ENCODE data around the gene NDUFAF4. TPM values are rescaled to one million over a fixed set of nuclear protein-coding genes. Genes with fewer than 3 reads are reported as not detected.

Gene NDUFAF4
- total RNA-seq, 2 donors from 2014 or later = 57.9 to 103 TPM

DNA sequence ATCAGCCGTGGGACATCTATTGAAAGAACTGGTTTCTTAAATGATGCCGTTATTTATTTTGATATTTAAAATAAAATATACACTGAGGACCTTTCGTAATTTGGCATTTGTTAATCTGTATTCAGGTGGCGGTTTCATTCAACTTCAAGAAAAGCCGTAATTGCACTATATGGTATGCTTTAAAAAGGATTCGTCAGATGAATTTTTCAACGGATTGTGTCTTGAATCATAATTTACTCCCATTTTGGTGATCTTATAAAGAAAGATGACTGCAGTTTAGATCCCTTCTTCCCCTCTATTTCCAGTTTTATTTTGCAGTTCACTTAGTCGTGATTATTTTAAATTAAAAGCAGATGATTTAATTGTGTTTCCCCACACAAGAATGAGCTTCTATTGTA is 27.6 kb upstream of the NDUFAF4 start:
- no peak for DNase-seq (ENCODE audit: low spot score)
- no peak for TF ChIP-seq CTCF (IDR thresholded peaks at IDR 0.05)
- Histone ChIP-seq H3K36me3 (no peaks in the 10 kb centered on the region), H3K27ac (peak overlapping the region in 1 of 2 donors; percentile 90), H3K4me1 (peaks cover 0 to 13% of the 10 kb centered on the region in 2 donors), H3K4me3 (peak overlapping the region; percentile 45 to 58), H3K9me3 (no peaks in the 10 kb centered on the region), H3K27me3 (no peaks in the 10 kb centered on the region)

- H3K4me1 ChIP-seq = peaks cover 0 to 13% of the 10 kb centered on the region in 2 donors
- DNase-seq (ENCODE audit: low spot score) = peak; percentile 59
- H3K9me3 ChIP-seq = no peaks in the 10 kb centered on the region
- TF ChIP-seq CTCF (IDR thresholded peaks at IDR 0.05) = no peak
- peak overlapping the region; percentile 45 to 58 for H3K4me3 ChIP-seq
- peak overlapping the region; percentile 81 to 90 for H3K27ac ChIP-seq
- H3K36me3 ChIP-seq = no peaks in the 10 kb centered on the region
- no peaks in the 10 kb centered on the region for H3K27me3 ChIP-seq
These were observed 26.3 kb upstream of the NDUFAF4 start for GRCh38 chr6:96923871-96924493.

GRCh38 chr6:96923400-96923799 is 25.7 kb upstream of the NDUFAF4 start:
- no peaks in the 10 kb centered on the region for H3K9me3 ChIP-seq
- TF ChIP-seq CTCF (IDR thresholded peaks at IDR 0.05) = no peak
- H3K4me3 ChIP-seq = no peak overlapping the region
- no peak for DNase-seq (ENCODE audit: low spot score)
- no peaks in the 10 kb centered on the region for H3K36me3 ChIP-seq
- H3K27ac ChIP-seq = peak overlapping the region; percentile 81 to 90
- H3K4me1 ChIP-seq = peaks cover 0 to 13% of the 10 kb centered on the region in 2 donors
- no peaks in the 10 kb centered on the region for H3K27me3 ChIP-seq

- no peak for DNase-seq (ENCODE audit: low spot score)
- Histone ChIP-seq H3K36me3 (no peaks in the 10 kb centered on the region), H3K27ac (no peak overlapping the region), H3K4me1 (no peaks in the 10 kb centered on the region), H3K27me3 (no peaks in the 10 kb centered on the region), H3K9me3 (no peaks in the 10 kb centered on the region), H3K4me3 (no peak overlapping the region)
- no peak for TF ChIP-seq CTCF (IDR thresholded peaks at IDR 0.05)
These were observed 19.4 kb upstream of the NDUFAF4 start for GRCh38 chr6:96917098-96917497.

GRCh38 chr6:96913621-96914020 is 15.9 kb upstream of the NDUFAF4 start:
- no peaks in the 10 kb centered on the region for H3K36me3 ChIP-seq
- H3K4me1 ChIP-seq = no peaks in the 10 kb centered on the region
- H3K9me3 ChIP-seq = no peaks in the 10 kb centered on the region
- H3K27ac ChIP-seq = no peak overlapping the region
- no peak for TF ChIP-seq CTCF (IDR thresholded peaks at IDR 0.05)
- H3K4me3 ChIP-seq = no peak overlapping the region
- no peaks in the 10 kb centered on the region for H3K27me3 ChIP-seq
- DNase-seq (ENCODE audit: low spot score) = no peak

- no peaks in the 10 kb centered on the region for H3K36me3 ChIP-seq
- no peak for TF ChIP-seq CTCF (IDR thresholded peaks at IDR 0.05)
- no peak overlapping the region for H3K27ac ChIP-seq
- H3K27me3 ChIP-seq = no peaks in the 10 kb centered on the region
- H3K4me1 ChIP-seq = no peaks in the 10 kb centered on the region
- no peak for DNase-seq (ENCODE audit: low spot score)
- H3K9me3 ChIP-seq = no peaks in the 10 kb centered on the region
- H3K4me3 ChIP-seq = no peak overlapping the region
These were observed 14.1 kb upstream of the NDUFAF4 start for GRCh38 chr6:96911751-96912150.
